PC-3 (cell line): ENCODE measurements around the gene NKX2-4. TPM values are rescaled to one million over a fixed set of nuclear protein-coding genes. Genes with fewer than 3 reads are reported as not detected.

Experiments
- ATAC-seq: fragments of 200-7000 bp; cut with Tn5 transposase; 2 replicates; pipeline ENCODE4 v1.9.1; 2020; ENCODE audit warnings: mild to moderate bottlenecking, moderate library complexity
- BruUV-seq: library from RNA; stranded (reverse); fragments of 400-500 nt; replicated peaks from 2 replicates; lab custom pipeline; 2021; lab: Mats Ljungman, UMichigan
- CTCF ChIA-PET: fragments of 300-600 bp; sonication (Branson Sonifier 250); formaldehyde crosslinking; loops from one replicate; lab custom pipeline; 2022; ENCODE audit warnings: antibody characterized with exemption; lab: Charles Lee
- POLR2A ChIA-PET: fragments of 300-600 bp; sonication (Branson Sonifier 250); formaldehyde crosslinking; loops from one replicate; lab custom pipeline; 2022; ENCODE audit warnings: antibody characterized with exemption; ENCODE audit not compliant: unreplicated experiment; lab: Charles Lee
- DNase-seq: peaks from one replicate; pipeline ENCODE4 v3.0.0-alpha.2; 2015
- H2AFZ ChIP-seq: fragments of 300-600 bp; sonication (generic); 2 replicates; pipeline ENCODE4 v1.6.0; 2016; ENCODE audit warnings: antibody characterized with exemption, low read length
- H3F3A ChIP-seq: fragments of 300-600 bp; sonication (generic); one replicate; pipeline ENCODE4 v1.6.0; 2017; ENCODE audit warnings: antibody characterized with exemption, low read length, control low read depth, mild to moderate bottlenecking; ENCODE audit not compliant: unreplicated experiment
- H3K27ac ChIP-seq: fragments of 300-600 bp; sonication (generic); 2 replicates; pipeline ENCODE4 v1.5.1; 2016; ENCODE audit warnings: mild to moderate bottlenecking, low read length
- H3K27me3 ChIP-seq: fragments of 300-600 bp; sonication (generic); 2 replicates; pipeline ENCODE4 v1.6.1; 2016; ENCODE audit warnings: low read length, mixed read lengths
- H3K36me3 ChIP-seq: fragments of 300-600 bp; sonication (generic); 2 replicates; pipeline ENCODE4 v1.6.1; 2016; ENCODE audit warnings: low read depth, mixed run types, low read length, mixed read lengths
- H3K4me1 ChIP-seq: fragments of 300-600 bp; sonication (generic); 2 replicates; pipeline ENCODE4 v1.5.1; 2016; ENCODE audit warnings: low read length; ENCODE audit not compliant: insufficient read depth
- H3K4me2 ChIP-seq: fragments of 300-600 bp; sonication (generic); 2 replicates; pipeline ENCODE4 v1.6.0; 2016; ENCODE audit warnings: low read length
- H3K4me3 ChIP-seq: fragments of 300-600 bp; sonication (generic); 2 replicates; pipeline ENCODE4 v1.5.1; 2016; ENCODE audit warnings: mild to moderate bottlenecking, low read length, mixed read lengths
- H3K79me2 ChIP-seq: fragments of 300-600 bp; sonication (generic); 2 replicates; pipeline ENCODE4 v1.6.1; 2017; ENCODE audit warnings: low read length, mixed read lengths
- H3K9ac ChIP-seq: fragments of 300-600 bp; sonication (generic); 2 replicates; pipeline ENCODE4 v1.6.0; 2016; ENCODE audit warnings: mild to moderate bottlenecking, low read length
- H3K9me2 ChIP-seq: fragments of 300-600 bp; sonication (generic); replicated peaks from 2 replicates; pipeline ENCODE4 v1.6.1; 2016; ENCODE audit warnings: mixed run types, low read length, mixed read lengths
- H3K9me3 ChIP-seq: fragments of 300-600 bp; sonication (generic); 2 replicates; pipeline ENCODE4 v1.6.1; 2016; ENCODE audit warnings: low read length, mixed read lengths
- H4K20me1 ChIP-seq: fragments of 300-600 bp; sonication (generic); 2 replicates; pipeline ENCODE4 v1.6.1; 2016; ENCODE audit warnings: low read length, mixed read lengths
- CTCF ChIP-seq: fragments of 300-600 bp; sonication (generic); conservative IDR thresholded peaks from 2 replicates; pipeline ENCODE4 v1.5.1; 2017; ENCODE audit warnings: antibody characterized with exemption, low read depth, mild to moderate bottlenecking, low read length
- EZH2 ChIP-seq: fragments of 300-600 bp; sonication (generic); IDR thresholded peaks from one replicate; pipeline ENCODE4 v1.6.1; 2017; ENCODE audit warnings: antibody characterized with exemption, mild to moderate bottlenecking, low read length; ENCODE audit not compliant: unreplicated experiment
- EZH2phosphoT487 ChIP-seq: fragments of 300-600 bp; sonication (generic); IDR thresholded peaks from 2 replicates; pipeline ENCODE4 v1.6.1; 2018; ENCODE audit warnings: mild to moderate bottlenecking, antibody characterized with exemption, low read length, borderline replicate concordance
- intact Hi-C: fragments of 100-400 bp; cut with micrococcal nuclease; formaldehyde crosslinking; loops from 2 replicates; pipeline ENCODE4 v1.9.0; 2023
- total RNA-seq: library from RNA; depleted of rRNA; stranded (reverse); fragments of >200 nt; gene quantifications from 2 replicates; pipeline ENCODE4 v1.2.3, GENCODE V29; 2014

Gene NKX2-4
- total RNA-seq, 1 experiment from 2014 or later: not detected

- POLR2A ChIA-PET: no interaction called here
- BruUV-seq: no TSS peak
- H3F3A ChIP-seq: no peaks in the 10 kb centered on the region
- no peak overlapping the region for H3K27ac ChIP-seq
- TF ChIP-seq EZH2phosphoT487: no peak
- no peak for TF ChIP-seq EZH2
- no peak for TF ChIP-seq CTCF
- peaks cover 23% of the 10 kb centered on the region for H3K79me2 ChIP-seq
- no peak overlapping the region for H3K4me3 ChIP-seq
- intact Hi-C loops: no loop called here
- CTCF ChIA-PET: interaction anchor here (0.6 kb wide), 1 partner anchor 140 kb away, joined by 3 read pairs; no protein-coding TSS in a partner anchor
- H3K9ac ChIP-seq: no peak overlapping the region
- H3K9me3 ChIP-seq: no peaks in the 10 kb centered on the region
- H3K9me2 ChIP-seq: no peaks in the 10 kb centered on the region
- H3K36me3 ChIP-seq: peaks cover 42% of the 10 kb centered on the region; the same call in 1 of the 2 replicates
- H3K4me1 ChIP-seq: no peaks in the 10 kb centered on the region
- no peak overlapping the region for H2AFZ ChIP-seq
- DNase-seq (no peak), ATAC-seq (no peak)
- H3K4me2 ChIP-seq: no peak overlapping the region
- peaks cover 11% of the 10 kb centered on the region for H4K20me1 ChIP-seq
- H3K27me3 ChIP-seq: no peaks in the 10 kb centered on the region
These were observed 19.1 kb downstream of the NKX2-4 start for GRCh38 chr20:21378259-21378658.

DNA sequence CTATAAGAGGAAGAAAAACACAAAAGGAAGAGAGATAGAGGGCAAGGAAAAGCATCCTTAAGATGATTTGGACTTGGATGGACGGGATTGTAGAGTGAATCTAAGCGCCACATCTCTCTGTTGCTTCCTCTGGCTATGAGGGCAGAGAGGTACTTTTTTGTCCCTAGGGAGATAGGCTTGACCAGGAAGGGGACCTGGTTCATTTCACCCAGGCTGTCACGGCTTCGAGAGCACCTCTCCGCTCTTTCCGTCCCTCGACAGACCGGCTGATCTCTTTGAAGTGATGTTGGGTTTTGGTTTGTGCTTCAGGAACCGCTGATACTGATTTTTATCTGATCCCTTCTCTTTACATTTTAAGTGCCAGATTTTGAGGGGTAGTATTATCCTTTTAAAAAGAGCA, 19.6 kb downstream of the NKX2-4 start:
- H3K4me3 ChIP-seq: no peak overlapping the region
- no peaks in the 10 kb centered on the region for H3K9me2 ChIP-seq
- ChIA-PET POLR2A (no interaction called here), CTCF (no interaction called here)
- H3K79me2 ChIP-seq: peaks cover 25% of the 10 kb centered on the region
- BruUV-seq: no TSS peak
- no peaks in the 10 kb centered on the region for H3K4me1 ChIP-seq
- peaks cover 11% of the 10 kb centered on the region for H4K20me1 ChIP-seq
- H3K27ac ChIP-seq: no peak overlapping the region
- H3K4me2 ChIP-seq: no peak overlapping the region
- no peak for ATAC-seq
- no peaks in the 10 kb centered on the region for H3K9me3 ChIP-seq
- no peak overlapping the region for H3K9ac ChIP-seq
- no peaks in the 10 kb centered on the region for H3K27me3 ChIP-seq
- no peak for TF ChIP-seq EZH2phosphoT487
- TF ChIP-seq CTCF: no peak
- TF ChIP-seq EZH2: no peak
- intact Hi-C loops: no loop called here
- no peaks in the 10 kb centered on the region for H3F3A ChIP-seq
- no peak overlapping the region for H2AFZ ChIP-seq
- DNase-seq: no peak
- peaks cover 39% of the 10 kb centered on the region; the same call in 1 of the 2 replicates for H3K36me3 ChIP-seq

DNA sequence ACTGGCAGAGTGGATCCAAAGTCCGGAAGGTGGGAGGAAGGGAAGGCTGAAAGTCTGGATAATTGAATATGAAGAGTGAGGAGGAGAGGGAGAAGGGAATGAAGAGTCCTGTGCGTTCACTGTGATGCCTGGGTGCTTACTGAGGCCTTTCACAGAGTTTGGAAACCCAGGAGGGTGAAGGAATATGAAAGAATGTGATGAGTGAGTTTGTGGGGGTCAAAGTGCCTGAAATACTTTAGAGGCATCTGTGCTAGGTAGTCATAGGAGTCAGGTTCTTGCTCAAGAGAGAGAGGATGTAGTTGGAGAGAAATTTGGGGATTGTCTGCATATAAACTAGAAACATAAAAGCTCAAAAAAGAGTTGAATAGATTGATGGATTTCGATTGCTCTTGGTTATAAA, 20.7 kb downstream of the NKX2-4 start:
- DNase-seq (no peak), ATAC-seq (no peak)
- H4K20me1 ChIP-seq: peaks cover 16% of the 10 kb centered on the region
- no peaks in the 10 kb centered on the region for H3K9me2 ChIP-seq
- H3K4me3 ChIP-seq: no peak overlapping the region
- H3K79me2 ChIP-seq: peaks cover 26% of the 10 kb centered on the region
- no peak overlapping the region for H3K27ac ChIP-seq
- no peaks in the 10 kb centered on the region for H3F3A ChIP-seq
- H3K9me3 ChIP-seq: no peaks in the 10 kb centered on the region
- no peaks in the 10 kb centered on the region for H3K4me1 ChIP-seq
- no peak for TF ChIP-seq CTCF
- no peak for TF ChIP-seq EZH2phosphoT487
- TF ChIP-seq EZH2: no peak
- no peaks in the 10 kb centered on the region for H3K27me3 ChIP-seq
- H3K36me3 ChIP-seq: peaks cover 32% of the 10 kb centered on the region
- H3K4me2 ChIP-seq: no peak overlapping the region
- ChIA-PET POLR2A (no interaction called here), CTCF (no interaction called here)
- no peak overlapping the region for H2AFZ ChIP-seq
- intact Hi-C loops: no loop called here
- H3K9ac ChIP-seq: no peak overlapping the region
- no TSS peak for BruUV-seq
